Stimulated activated CD4-positive, alpha-beta T cell treated with anti-CD3 and anti-CD28 coated beads, Interleukin-4, amount 100 ng/mL, for 1 hour (primary cell): ENCODE measurements around the gene CASZ1.

Experiments used
- DNase-seq: peaks from one replicate; pipeline ENCODE4 v3.0.0-alpha.2; 2020

CASZ1 gene

GRCh38 chr1:10616696-10617095 is 179.8 kb downstream of the CASZ1 start:
- DNase-seq: no peak

DNA sequence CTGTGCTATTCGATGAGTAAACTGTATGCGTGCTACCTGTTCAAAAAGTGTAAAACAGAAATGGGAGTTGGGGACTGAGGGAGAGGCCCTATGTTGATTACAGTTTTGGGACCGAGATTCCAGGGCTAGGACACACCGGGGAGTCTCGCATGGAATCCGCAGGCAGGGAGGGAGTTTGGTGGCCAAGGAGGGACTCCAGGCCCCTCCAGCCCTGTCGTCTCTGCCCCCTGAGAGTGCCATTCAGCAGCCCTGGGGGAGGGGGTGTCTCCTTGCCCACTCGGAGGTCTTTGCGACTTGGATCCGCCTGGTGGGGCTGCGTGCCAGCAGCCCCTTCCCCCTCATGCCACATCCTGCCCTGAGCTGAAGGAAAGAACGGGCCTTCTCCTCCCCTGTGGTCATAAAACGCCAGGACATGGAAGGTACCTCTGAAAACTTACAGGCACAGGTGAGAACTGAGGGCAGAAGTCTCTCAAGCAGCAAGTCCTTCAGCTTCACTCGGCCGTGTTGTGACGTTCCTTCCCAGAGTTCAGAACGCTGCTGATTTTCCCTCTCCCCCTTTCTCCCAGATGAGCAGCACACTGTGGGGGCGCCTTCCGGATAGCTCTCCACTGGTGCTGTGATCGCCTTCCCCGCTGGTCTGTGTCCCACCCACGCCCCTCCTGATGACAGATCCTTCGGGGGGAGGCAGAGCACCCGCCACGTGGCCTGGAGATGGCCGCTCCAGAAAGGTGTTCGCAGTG is 180.3 kb downstream of the CASZ1 start:
- DNase-seq: no peak

GRCh38 chr1:10615332-10615731 is 181.1 kb downstream of the CASZ1 start:
- no peak for DNase-seq

- no peak for DNase-seq
Observed at GRCh38 chr1:10614377-10615225, 181.8 kb downstream of the CASZ1 start.

DNA sequence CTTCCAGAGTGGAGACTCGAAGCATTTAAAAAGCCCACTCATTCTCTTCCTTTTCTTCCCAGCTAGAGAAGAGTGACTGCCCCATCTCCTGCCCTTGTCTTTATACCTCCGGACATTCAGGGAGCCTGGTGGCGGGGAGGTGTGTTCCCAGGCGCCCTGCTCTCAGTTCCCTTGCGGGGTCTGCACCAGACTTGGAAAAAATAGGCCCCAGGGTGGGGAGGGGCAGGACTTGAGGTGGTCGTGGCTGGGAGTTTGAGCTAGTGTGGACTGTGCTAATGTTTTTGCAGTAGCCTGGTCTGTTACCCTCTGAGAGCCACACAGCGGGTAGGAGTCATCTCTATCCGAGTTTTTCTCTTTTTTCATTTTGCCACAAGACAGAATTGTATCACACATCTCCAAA is 182.6 kb downstream of the CASZ1 start:
- no peak for DNase-seq

- no peak for DNase-seq
Observed at GRCh38 chr1:10613340-10613739, 183.1 kb downstream of the CASZ1 start.

GRCh38 chr1:10612436-10613160 is 183.8 kb downstream of the CASZ1 start:
- DNase-seq: no peak

DNA sequence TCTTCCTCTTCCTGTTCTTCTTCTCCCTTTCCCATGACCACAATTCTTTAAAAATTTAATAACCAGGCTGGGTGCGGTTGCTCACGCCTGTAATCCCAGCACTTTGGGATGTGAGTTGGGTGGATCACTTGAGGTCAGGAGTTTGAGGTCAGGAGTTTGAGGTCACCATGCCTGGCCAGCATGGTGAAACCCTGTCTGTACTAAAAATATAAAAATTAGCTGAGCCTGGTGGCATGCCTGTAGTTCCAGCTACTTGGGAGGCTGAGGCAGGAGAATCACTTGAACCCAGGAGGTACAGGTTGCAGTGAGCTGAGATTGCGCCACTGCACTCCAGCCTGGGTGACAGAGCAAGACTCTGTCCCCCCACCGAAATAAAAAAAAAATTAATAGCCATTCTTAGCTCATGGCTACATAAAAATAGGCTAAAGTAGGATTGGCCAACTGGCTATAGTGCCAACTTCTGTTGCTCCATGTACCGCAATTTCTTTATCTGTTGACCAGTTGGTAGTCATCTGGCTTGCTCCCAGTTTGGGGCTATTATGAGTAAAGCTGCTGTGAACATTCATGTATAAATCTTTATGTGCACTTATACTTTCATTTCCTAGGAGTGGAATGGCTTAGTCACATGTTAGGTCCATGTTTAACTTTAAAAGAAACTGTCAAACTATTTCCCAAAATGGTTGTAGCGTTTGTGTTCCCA is 185.4 kb downstream of the CASZ1 start:
- no peak for DNase-seq

DNA sequence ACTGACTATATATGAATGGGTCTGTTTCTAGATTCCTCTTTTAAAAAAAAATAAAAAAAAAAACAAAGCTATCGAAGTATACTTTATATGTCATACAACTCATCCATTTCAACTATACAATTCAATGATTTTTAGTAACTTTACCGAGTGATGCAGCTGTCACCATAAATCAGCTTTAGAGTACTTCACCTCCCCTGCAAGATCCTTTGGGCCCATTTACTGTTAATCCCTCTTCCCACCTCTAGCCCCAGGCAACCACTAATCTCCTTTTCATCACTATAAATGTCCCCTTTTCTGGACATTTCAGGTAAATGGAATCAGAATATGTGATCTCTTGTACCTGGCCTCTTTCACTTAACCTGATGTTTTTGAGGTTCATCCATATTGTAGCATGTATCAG is 187.8 kb downstream of the CASZ1 start:
- DNase-seq: no peak

DNA sequence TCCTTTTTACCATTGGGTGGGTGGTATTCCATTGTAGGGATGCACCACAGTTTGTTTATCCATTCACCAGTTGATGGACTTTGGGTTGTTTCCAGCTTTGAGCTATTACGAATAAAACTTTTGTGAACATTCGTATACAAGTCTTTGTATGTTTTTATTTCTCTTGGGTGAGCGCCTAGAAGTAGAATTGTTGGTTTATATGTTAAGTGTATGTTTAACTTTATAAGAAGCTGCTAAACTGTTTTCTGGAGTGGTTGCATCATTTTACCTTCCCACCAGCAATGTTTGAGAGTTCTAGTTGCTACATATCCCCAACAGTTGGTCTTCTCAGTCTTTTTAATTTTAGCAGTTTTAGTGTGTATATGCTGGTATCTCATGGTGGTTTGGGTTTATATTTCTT is 189.2 kb downstream of the CASZ1 start:
- no peak for DNase-seq

DNA sequence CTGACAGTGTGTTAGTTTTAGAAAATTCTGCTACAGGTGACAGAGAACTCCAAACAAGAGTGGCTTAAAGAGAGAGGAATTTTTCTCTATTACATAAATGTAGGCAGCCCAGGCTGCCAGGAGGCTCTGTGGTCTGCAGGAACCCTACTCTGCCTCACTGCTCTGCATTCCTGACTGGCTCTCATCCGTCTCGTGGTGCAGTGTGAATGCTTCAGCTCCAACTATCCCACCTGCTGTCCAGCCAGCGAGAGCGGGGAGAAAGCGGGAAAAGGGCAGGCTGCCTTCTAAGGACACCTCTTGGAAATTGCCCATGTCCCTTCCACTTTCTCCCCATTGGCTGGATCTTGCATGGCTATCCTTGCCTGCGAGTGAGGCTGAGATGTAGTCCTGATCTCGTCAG is 190.4 kb downstream of the CASZ1 start:
- no peak for DNase-seq

GRCh38 chr1:10604966-10605365 is 191.5 kb downstream of the CASZ1 start:
- no peak for DNase-seq

DNA sequence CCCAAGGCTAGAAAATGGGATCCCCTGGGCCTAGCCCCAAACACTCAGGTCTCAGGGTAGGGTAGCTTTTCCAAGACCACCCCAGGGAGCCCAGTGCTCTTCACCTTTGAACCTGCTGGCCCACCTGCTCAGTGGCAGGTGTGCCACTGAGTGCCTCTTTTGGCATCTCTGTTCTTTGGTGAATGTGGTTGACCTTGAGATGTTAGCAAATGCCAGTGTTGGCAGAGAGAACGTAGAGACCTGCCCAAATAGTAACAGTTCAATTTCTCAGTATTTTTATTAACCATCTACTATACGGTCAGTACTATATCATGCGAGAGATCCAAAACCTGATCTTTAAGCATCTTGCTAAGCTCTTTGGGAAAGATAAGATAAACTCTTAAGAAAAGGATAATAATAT is 193.5 kb downstream of the CASZ1 start:
- DNase-seq: no peak

DNA sequence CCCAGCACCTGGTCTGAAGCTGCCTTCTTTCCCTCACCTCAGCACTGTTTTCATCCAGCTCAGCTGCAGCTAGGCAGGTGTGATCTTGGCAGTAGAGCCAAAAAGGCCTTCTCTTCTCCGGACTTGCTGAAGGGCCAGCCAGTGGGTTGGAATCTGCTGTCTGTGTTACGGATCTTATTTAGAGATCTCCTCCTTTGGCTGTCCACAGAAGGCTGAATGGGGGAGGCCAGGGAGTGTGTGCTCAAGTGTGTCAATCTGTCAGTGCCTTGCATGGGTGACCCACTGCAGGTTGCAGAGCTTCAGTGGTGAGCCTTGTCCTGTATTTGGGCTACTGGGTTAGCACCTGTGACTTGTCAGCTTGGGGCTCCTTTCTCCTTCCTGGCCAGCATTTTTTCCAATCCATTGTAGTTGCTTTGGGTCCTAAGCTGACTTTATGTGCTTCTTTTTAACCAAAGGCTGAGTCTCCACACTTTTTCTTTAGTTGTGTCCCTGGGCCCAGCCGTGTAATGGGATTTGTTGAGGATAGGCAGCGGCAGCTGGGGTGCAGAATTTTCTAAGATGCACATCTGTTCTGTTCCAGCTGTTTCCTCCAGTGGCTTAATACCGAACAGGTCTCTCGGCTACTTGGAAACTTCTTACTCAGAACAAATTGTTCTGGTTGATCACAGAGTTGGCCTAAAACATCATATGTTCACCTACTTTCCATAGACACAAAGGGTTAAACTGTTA is 194.9 kb downstream of the CASZ1 start:
- no peak for DNase-seq

DNA sequence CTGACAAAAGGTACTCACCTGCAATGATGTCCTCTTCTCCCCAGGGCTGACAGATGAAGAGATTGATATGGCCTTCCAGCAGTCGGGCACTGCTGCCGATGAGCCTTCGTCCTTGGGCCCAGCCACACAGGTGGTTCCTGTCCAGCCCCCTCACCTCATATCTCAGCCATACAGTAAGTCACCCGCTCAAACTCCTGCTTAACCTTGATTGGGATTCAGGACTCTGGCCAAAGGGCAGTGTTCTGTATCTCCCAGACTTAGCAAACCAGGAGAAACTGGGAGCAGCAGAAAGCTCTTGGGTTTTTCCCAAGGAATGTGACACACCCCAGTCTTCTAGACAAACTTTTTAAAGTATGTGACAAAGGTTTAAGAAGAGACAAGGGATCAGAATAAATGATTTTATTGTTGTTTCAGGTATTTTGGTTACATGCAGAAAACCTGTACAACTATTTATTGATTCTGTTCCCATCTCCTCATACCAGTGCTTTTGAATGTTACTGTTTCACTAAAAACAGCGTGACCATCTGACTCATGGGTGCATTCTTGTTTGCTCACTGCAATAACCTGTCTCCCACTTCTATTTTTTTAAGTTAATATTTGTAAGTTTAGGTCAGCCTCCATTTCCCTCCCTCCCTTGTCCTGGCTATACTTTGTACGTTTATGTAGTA is 197.1 kb downstream of the CASZ1 start:
- no peak for DNase-seq

GRCh38 chr1:10598389-10598702 is 198.1 kb downstream of the CASZ1 start:
- no peak for DNase-seq

DNA sequence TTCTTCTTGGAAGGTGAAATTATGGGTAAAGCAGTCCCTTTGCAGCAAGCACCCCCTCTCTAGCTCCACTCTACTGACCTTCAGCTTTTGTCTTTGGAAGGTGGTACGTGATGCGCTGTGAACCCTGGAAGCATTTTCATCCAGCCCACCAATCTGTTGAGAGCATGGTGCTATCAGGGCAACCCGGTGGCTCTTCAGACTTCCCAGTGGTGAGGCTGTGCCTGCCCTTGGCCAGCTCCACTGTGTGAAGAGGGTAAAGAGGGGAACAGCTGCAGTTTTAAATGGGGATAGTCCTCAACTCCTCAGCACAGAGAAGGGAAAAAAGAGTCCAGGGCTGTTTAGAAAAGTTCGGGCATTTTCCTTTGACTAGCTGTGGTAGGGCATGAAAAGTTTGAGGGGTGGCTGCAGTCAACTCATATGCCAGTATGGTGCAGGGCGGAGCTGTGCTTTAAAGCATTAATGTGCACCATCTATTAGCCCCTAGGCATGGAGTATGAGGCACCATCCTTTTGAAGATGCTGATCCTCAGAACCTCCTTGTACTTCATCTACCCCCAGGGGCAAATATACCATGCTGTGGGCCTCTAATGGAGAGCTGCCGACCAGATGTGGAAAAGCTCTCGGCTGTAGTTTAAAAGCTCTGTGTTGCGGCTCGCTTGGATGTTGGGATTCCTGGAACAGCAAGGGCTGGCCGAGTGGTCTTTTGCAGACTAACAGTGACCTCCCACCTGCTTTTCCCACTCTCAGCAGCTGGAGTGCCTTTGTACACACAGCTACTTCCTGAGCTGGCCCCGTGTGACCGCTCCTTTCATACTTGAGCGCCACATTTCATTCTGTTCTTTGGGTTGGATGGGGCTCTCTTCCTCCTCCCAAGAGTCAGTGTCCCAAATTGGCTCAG is 198.7 kb downstream of the CASZ1 start:
- DNase-seq: no peak

GRCh38 chr1:10596780-10597179 is 199.7 kb downstream of the CASZ1 start:
- DNase-seq: no peak

- DNase-seq: no peak
Observed at GRCh38 chr1:10594595-10595223, 201.7 kb downstream of the CASZ1 start.

DNA sequence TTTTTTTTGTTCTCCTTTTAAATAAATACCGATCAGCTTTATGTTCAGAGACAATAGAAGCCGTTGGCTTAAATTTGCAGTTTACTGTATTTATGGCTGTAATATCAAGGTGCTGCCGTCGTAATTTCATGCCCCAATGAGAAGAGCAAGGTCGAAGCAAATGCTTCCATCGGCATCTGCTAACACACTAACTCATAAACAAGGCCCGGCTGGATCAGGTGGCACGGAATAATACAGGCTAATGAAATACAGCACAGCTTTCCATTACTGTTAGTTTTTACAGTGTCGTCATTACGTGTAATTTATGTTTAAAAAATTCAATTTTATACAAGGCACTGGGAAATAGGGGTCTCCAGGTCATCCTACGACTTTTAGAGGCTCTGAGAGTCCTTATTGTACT is 202.7 kb downstream of the CASZ1 start:
- DNase-seq: no peak
